GM21786 (cell line): Measurements from ENCODE around the gene SERTM1.

Experiments
- ATAC-seq: cut with Tn5 transposase; IDR thresholded peaks from one replicate; pipeline ENCODE4 v1.9.1; 2021; ENCODE audit not compliant: unreplicated experiment

SERTM1 gene

GRCh38 chr13:36673838-36674326 is at the start of gene SERTM1:
SERTM1 (plus strand) TSS chr13:36674020; CDS start chr13:36695079, 21,059 bp downstream.
- no peak for ATAC-seq

DNA sequence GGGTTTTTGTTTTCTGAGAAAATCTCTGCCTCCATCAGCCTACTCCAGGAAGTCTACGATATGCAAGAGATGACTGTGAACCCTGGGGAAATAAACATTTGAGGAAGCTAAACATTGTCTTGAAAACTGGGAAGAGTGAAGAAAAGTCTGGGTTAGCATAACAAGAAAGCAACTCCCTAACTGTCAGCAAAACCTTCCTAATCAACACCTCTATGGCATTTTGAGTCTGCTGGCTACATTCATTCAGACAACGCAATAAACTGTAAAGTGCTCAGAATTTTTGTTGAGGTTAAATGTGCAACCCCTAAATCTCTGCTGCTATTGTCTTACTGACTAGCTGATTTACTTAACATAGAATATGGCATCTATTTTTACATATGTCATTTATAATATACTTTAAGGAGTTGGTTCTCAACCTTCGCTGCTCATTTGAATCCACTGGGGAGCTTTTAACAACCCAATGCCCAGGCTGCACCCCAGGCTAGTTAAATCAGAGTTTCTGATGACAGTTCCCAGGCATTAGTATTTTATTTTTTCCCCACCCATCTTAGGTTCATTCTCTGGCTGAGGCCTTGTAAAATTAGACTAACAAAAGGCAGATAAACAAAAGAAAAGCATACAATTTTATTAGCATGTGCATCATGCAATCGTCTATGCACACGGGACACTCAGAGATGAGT is 45.3 kb upstream of the SERTM1 start:
- ATAC-seq = no peak

GRCh38 chr13:36629057-36629385 is 44.8 kb upstream of the SERTM1 start:
- no peak for ATAC-seq

DNA sequence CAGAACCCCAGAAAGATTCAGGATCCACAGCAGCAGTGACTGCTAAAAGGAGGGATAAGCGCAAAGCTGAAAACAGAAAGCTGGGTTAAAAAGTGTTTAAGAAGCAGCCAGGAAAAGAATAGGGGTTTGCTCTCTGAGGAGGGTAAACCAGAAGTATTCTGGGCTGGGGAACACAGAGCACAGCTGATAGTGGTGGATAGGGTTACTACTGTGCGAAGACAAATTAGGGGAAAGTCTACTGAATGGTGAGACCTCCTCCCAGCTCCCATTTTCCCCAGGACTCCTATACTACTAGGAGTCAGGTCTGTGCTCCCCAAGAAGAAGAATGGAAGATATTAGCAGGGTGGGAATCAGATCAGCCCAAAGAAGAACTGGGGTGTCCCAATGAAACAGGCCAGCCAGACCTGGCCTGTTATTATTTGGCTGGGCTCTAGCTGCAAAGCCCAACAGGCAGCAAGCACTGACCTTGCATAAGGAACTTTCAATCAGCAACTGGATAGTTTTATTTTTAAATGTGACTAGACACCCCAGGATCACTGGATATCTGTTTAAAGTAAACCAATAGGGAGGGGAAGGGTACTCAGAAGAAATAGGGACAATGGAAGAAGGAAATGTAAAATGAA is 43.5 kb upstream of the SERTM1 start:
- ATAC-seq = no peak

- no peak for ATAC-seq
Observed at GRCh38 chr13:36639610-36640009, 34.2 kb upstream of the SERTM1 start.

DNA sequence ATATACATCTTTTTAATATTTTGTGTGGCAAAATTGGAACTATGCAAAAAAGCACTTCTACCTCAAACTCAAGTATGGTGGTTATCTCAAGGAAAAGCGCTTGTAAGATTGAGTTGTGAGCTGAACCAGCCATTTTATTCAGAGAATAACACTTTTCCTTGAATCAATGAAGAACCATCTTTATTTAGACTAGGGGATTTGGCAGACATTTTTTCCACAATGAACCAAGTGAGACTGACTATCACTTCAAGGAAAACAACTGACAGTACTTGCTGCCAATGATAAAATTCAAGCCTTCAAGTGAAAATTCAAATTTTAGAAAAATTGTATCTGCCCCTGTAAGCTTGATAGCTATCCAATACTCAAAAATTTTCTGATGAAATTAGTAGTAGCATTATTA is 23.2 kb upstream of the SERTM1 start:
- no peak for ATAC-seq

DNA sequence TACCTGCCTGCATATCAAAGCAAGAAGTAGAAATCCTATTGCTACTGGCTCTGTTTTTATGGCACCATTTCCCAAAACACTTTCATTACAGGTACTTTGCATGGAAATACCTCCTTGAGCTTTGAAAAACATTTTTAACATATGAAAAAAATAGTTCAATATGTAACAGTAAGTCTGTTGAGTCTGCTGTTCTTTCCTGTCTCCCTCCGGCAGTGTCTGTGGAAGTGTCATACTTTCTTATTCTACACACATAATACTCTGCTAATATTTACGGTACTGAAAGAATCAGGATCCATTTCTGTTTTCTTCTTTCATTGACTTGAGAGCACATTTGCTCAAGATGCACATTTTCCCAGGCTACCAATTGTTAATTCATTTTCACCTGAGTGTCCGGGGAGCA is 8.2 kb upstream of the SERTM1 start:
- no peak for ATAC-seq

DNA sequence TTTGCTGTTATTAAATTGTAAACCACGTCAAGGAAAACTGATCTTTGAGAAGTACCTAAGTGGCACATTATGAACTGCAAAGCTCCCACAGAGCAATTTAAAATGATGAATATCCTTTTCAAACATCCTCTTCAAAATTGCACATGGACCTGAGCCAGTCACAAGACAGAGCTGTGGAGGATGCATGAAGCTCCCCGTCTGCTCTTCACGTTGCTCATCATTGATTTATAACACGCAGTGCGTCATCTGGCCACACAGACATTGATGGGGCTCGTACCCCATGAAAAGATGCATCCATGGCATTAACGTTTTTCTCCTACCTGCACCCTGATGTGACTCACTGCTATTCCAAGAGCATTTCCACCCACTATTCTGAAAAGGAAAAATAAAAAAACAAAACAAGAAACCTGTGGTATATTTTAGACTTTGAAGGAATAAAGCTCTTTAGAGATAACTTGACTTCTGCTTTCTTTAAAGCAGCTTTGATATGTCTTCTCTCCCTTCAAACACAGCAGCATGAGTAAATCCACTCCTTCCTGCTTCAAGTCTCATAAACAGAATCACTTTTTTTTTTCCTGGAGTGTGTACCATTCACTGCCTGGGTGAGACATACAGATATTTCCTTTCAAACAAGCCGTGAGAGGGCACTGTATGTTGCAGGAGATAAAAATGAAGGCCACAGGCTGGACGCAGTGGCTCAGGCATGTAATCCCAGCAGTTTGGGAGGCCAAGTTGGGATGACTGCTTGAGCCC is 7.2 kb upstream of the SERTM1 start:
- no peak for ATAC-seq

GRCh38 chr13:36668316-36668715 is 5.5 kb upstream of the SERTM1 start:
- ATAC-seq = no peak

GRCh38 chr13:36673352-36673751 is 468 bp upstream of the SERTM1 start:
- ATAC-seq = no peak

- ATAC-seq = no peak
Observed at GRCh38 chr13:36674337-36675212, 755 bp downstream of the SERTM1 start.

- no peak for ATAC-seq
Observed at GRCh38 chr13:36675213-36675536, 1.4 kb downstream of the SERTM1 start.

DNA sequence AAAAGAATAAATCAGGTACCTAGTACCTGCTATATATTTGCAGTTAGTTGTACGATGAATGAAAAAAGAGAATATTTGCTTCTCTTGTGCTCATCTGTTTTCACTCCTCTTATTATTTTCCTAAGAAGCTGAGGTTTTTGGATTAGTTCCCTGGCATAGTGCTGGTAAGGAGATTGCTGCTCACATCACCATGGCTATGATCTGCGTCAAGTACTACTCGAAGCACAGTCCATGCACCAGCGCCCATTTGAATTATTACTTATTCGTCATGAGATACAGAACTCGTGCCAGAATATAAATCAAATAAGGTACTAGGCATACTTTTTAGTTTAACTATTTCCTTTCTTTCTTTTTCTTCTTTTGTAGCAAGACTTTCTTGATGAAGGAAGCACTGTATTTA is 7.1 kb downstream of the SERTM1 start:
- no peak for ATAC-seq

DNA sequence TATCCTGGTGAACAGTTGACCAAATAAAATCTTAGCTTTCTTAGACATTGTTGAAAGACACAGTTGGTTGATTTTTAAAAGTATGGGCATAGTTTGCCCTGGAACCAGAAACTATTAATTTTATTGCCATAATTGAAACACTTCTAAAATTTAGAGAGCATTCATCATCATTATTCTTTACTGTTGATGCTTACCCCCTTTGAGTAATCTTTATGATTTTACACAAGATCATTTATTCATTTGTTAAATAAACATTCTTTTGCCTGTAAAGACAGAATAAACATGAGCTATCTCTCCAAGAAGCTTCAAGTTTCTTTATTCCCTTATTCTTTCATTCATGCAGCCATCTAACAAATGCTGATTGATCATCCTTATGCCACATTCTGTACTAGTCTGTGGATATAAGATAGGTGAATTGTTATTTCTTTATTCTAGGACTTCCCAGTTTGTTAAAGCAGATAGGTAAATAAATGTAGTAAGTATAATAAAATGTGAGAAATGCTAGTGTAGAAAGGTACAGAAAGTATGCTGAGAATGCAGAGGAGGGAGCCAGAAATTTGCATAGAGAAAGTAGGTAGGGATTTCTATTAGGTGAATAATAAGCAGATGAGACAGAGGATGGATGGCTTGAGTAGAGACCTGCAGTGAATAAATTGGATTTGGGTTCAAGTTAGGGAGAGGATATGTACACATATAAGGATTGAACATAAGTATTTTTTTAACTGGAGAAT is 8.2 kb downstream of the SERTM1 start:
- ATAC-seq = no peak

DNA sequence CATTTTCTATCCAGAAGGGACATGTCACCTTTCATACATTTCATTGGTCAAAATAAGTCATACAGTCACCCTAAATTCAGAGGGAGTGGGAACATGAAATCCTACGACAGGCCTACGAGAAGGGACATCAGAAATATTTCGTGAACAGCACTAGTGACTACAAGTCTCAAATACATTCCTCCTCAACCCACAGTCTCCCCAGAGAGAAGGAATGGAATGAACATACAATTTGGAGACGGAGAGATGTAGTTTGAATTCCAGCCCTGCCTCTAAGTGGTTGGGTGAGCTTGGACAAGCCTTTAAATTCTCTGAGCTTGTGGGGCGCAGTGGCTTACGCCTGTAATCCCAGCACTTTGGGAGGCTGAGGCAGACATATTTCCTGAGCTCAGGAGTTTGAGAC is 9.9 kb downstream of the SERTM1 start:
- no peak for ATAC-seq

- ATAC-seq = no peak
Observed at GRCh38 chr13:36685927-36686326, 12.1 kb downstream of the SERTM1 start.

DNA sequence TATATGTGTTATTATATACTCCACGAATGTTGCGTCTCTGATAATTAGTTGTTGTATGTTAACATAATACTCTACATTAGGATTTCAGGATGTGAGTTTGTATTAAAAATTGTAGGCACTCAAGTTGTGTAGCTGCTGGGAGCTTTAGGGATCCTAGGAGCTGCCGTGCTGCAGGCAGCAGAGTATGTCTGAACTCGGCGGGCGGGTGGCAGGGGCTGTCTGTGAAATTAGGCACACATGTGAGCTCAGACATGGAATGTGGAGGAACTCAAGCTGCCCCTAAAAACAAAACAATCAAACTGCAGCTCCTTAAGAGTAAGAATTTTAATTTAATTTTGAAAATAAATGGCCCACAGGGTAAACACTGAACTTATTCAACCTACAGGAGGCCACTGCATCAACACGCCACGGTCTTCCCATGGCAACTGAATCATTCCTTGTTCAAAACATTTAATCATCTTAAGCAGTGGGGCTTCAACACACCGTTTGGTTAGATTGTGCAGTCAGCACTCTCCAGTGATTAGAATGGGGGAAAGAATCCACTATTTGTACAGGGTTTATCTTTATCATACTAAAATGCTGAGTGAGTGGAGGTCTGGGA is 22.7 kb downstream of the SERTM1 start:
- ATAC-seq = no peak

DNA sequence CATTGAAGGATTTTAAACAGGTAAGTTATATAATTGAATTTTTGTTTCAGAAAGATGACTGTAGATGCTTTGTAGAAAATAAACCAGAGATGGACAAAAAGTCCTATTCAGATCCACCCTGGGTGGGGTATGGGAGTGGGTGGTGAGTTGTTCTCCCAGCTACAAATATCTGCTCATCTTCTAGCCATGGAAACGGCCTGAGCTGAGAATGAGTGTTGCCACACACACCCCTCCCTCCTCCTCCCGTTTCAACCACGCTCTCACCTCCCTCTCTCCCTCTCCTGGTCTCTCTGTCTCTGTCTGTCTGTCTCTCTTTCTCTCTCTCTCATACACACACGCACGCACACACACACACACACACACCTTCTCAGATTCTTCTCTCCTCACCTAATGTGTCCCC is 26.4 kb downstream of the SERTM1 start:
- no peak for ATAC-seq

- no peak for ATAC-seq
Observed at GRCh38 chr13:36706755-36707154, 32.9 kb downstream of the SERTM1 start.

GRCh38 chr13:36709136-36709890 is 35.5 kb downstream of the SERTM1 start:
- no peak for ATAC-seq
